Memory B cell (primary cell): ENCODE data around the gene TENM4.

ENCODE experiments used
- ATAC-seq: fragments of 150-1000 bp; cut with Tn5 transposase; 2 replicates; pipeline ENCODE4 v1.10.0; 2021; ENCODE audit warnings: low read depth, mild to moderate bottlenecking, moderate library complexity
- DNase-seq, 2 donors: peaks; one replicate each; pipeline ENCODE4 v3.0.0; 2022; ENCODE audit warnings: low spot score in 2 of 2
- H3K27ac Mint-ChIP-seq: one replicate; pipeline ENCODE4 v1.8.0; 2022; ENCODE audit warnings: mild to moderate bottlenecking, moderate library complexity, mixed read lengths
- H3K27me3 Mint-ChIP-seq: one replicate; pipeline ENCODE4 v1.8.0; 2022; ENCODE audit warnings: mixed read lengths
- H3K36me3 Mint-ChIP-seq: one replicate; pipeline ENCODE4 v1.8.0; 2022; ENCODE audit warnings: mild to moderate bottlenecking, mixed read lengths
- H3K4me1 Mint-ChIP-seq: one replicate; pipeline ENCODE4 v1.8.0; 2022; ENCODE audit warnings: mixed read lengths
- H3K4me3 Mint-ChIP-seq: one replicate; pipeline ENCODE4 v1.8.0; 2022; ENCODE audit warnings: mild to moderate bottlenecking, moderate library complexity, mixed read lengths
- H3K9me3 Mint-ChIP-seq: one replicate; pipeline ENCODE4 v1.8.0; 2022; ENCODE audit warnings: mixed read lengths

Gene TENM4

DNA sequence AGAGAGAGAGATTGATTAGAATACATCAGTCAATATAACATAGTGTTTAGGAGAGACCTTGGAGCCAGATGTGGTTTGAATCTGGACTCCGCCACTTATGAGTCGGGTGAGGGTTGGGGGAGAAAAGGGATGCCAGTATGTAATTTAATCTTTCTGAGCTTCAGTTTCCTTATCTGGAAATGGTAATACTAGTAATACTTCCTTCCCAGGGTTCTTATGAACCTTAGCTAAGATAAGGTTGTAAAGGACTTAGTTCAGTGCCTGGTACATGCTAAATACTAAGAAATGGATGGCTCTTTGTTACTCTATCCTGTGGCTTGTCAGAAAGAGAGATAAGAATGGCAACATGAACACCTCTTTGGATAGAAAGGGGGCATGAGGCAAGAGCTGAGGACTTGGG, 640.1 kb downstream of the TENM4 start:
- H3K4me1 Mint-ChIP-seq, result no peaks in the 10 kb centered on the region
- H3K27ac Mint-ChIP-seq, result no peak overlapping the region
- DNase-seq (no peak), ATAC-seq (no peak)
- H3K27me3 Mint-ChIP-seq, result no peaks in the 10 kb centered on the region
- no peaks in the 10 kb centered on the region for H3K36me3 Mint-ChIP-seq
- H3K4me3 Mint-ChIP-seq, result no peak overlapping the region
- no peaks in the 10 kb centered on the region for H3K9me3 Mint-ChIP-seq

DNA sequence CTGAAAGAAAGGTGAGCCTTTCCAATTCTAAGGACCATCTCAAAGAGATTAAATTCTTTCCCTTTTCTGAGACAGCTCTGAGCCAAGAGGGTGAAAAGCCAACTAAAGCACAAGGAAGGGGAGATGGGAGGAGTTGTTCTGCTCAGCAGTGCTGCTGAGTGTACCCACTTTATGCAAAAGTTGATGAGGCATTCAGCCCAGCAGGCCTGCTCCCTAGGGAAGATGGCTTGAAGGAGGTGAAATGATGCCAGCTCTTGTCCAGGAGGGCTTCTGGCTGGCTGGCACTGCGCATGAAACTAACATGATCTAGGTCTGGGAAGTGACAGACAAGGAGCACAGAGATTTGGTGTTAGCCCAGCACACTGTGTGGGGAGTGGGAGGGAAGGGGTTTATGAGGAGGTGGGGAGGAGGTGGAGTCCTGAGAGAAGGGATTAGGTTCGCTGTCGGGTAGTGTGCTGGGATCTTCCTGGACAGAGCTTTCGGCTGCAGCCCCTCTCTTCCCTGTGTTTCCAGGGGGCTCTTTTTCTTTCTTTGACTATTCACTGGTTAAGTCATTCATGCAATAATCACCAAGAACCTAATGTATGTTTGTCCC, 640.6 kb downstream of the TENM4 start:
- Mint-ChIP-seq H3K27me3 (no peaks in the 10 kb centered on the region), H3K27ac (no peak overlapping the region), H3K4me3 (no peak overlapping the region), H3K36me3 (no peaks in the 10 kb centered on the region), H3K9me3 (no peaks in the 10 kb centered on the region), H3K4me1 (no peaks in the 10 kb centered on the region)
- ATAC-seq, result no peak
- no peak for DNase-seq

DNA sequence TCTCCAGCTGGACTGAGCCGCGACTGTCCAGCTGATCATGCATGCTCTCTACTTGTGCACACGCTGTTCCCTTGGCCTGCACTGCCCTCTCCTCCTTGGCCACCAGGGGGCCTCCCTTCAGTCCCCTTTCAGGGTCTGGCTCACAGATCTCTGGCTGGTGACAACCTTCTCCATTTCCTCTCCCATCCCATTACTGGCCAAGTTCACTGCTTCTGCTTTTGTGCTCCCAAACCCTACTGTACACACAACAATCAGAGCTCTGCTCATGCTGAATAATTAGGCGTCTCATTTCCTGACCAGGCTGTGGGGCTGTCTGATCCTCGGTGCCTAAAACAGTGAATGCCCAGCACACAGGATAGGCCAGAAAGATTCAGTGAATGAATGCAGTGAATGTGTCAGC, 642.2 kb downstream of the TENM4 start:
- no peak overlapping the region for H3K4me3 Mint-ChIP-seq
- ATAC-seq (no peak), DNase-seq (peak in 1 of 2 donors; percentile 12)
- H3K4me1 Mint-ChIP-seq, result no peaks in the 10 kb centered on the region
- H3K27ac Mint-ChIP-seq, result no peak overlapping the region
- no peaks in the 10 kb centered on the region for H3K36me3 Mint-ChIP-seq
- H3K9me3 Mint-ChIP-seq, result no peaks in the 10 kb centered on the region
- peaks cover 4% of the 10 kb centered on the region for H3K27me3 Mint-ChIP-seq

DNA sequence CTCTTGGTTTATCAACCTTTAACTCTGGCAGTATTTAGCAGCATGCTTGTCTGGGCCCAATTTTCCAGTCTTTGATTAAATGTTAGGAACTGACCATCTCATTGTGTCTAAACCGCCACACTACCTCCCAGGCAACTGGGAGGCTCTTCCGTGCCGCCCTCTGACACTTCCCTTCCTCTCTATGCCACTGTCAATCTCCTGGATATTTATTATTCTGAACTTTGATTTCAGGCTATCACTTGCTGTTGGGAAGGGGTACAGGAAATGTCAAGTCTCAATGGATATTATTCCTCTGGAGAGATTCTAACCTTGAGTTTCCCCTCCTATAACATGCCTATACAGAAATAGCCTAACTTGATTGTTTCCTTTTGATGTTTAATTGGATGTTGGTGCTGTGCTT, 643.3 kb downstream of the TENM4 start:
- DNase-seq (no peak), ATAC-seq (no peak)
- Mint-ChIP-seq H3K27ac (no peak overlapping the region), H3K36me3 (no peaks in the 10 kb centered on the region), H3K9me3 (no peaks in the 10 kb centered on the region), H3K27me3 (peaks cover 4% of the 10 kb centered on the region), H3K4me1 (no peaks in the 10 kb centered on the region), H3K4me3 (no peak overlapping the region)

DNA sequence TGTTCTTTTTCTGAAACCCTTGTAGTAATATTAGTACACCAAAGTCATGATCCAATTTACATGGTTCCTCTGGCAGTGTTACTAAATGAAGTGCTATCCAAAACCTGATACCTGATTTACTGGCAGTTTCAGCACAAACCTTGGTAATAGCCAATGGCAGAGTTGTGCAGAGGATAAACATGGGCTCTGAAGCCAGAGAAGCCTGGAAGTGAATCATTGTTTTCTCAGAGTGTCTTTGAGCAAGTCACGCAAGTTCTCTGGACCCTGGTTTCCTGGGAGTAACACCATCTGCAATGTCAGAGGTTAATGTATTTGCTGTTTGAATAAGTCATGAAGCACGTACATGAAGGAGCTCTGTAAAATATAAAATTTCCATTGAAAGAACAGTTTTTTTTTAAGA, 643.9 kb downstream of the TENM4 start:
- Mint-ChIP-seq H3K9me3 (no peaks in the 10 kb centered on the region), H3K4me1 (no peaks in the 10 kb centered on the region), H3K27ac (no peak overlapping the region), H3K36me3 (no peaks in the 10 kb centered on the region), H3K4me3 (no peak overlapping the region), H3K27me3 (peaks cover 4% of the 10 kb centered on the region)
- ATAC-seq, result no peak
- DNase-seq, result no peak

DNA sequence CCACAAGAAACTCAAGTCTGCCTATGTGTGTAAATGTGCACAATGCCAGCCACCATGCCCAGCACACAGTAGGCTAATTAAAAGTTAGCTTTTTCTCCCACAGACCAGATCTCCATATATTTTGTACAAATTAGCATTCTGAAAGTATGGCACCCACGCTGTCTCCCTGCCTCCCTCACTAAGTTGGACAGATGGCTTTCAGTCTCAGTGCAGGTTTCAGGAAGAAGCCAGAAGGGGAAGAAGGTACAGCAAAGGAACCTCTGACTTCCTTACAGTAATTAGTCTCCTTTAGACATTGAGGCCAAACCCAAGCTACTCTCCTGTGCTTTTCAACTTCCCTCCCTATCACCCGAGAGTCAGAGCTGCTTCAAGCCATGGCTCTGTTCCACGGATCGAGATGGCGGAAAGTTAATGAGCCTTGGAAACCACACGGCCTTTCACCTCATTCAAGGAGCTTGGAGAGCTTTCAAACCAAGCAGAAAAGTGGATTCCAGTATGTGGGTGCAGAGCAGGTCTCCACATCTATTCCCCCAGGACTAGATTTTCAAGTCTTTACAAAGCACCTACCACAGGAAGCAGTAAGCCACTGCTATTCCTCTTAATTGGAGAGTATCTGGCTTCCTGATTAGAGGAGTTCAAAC, 645.1 kb downstream of the TENM4 start:
- H3K27me3 Mint-ChIP-seq, result peaks cover 4% of the 10 kb centered on the region
- H3K9me3 Mint-ChIP-seq, result no peaks in the 10 kb centered on the region
- ATAC-seq (no peak), DNase-seq (no peak)
- no peaks in the 10 kb centered on the region for H3K36me3 Mint-ChIP-seq
- no peak overlapping the region for H3K27ac Mint-ChIP-seq
- H3K4me3 Mint-ChIP-seq, result no peak overlapping the region
- H3K4me1 Mint-ChIP-seq, result no peaks in the 10 kb centered on the region

DNA sequence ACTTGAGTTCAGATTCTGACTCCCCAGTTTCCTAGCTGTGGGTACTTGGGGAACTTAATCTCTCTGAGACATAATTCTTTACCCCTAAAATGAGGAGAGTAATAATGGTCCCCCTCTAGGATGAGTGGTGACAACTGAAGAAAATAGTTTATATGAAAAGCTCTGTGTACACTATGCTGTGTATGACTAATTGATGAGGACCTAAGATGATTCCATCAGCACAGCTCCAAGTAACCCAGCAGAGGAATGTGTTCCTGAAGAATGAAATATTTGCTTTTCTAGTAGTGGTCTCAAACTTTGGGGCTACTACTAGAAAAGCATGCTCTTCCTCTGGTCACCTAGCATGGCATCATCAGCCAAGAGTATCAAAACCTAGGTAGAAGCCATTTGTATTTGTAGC, 648.9 kb downstream of the TENM4 start:
- DNase-seq (no peak), ATAC-seq (no peak)
- Mint-ChIP-seq H3K9me3 (no peaks in the 10 kb centered on the region), H3K4me3 (no peak overlapping the region), H3K27ac (no peak overlapping the region), H3K27me3 (peaks cover 4% of the 10 kb centered on the region), H3K36me3 (no peaks in the 10 kb centered on the region), H3K4me1 (no peaks in the 10 kb centered on the region)

DNA sequence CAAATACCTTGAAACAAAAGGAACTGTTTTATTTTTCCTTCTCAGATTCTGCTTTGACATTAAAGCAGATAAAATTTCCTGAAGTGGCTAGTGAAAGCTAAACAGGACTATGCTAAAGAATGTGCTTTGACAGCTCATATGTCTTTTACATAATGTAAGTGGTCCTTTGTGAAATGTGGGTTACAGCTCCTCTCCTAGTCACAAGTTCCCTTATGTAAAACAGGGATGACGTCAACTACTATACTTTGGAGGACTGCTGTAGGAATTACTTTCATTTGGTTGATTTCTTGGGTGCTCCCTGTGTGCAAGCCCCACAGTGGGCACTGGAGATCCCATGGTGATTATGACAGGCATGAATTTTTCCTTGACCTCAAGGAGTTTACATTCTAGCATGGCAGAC, 649.6 kb downstream of the TENM4 start:
- DNase-seq (no peak), ATAC-seq (no peak)
- Mint-ChIP-seq H3K9me3 (no peaks in the 10 kb centered on the region), H3K4me3 (no peak overlapping the region), H3K27ac (no peak overlapping the region), H3K27me3 (peaks cover 4% of the 10 kb centered on the region), H3K4me1 (no peaks in the 10 kb centered on the region), H3K36me3 (no peaks in the 10 kb centered on the region)

DNA sequence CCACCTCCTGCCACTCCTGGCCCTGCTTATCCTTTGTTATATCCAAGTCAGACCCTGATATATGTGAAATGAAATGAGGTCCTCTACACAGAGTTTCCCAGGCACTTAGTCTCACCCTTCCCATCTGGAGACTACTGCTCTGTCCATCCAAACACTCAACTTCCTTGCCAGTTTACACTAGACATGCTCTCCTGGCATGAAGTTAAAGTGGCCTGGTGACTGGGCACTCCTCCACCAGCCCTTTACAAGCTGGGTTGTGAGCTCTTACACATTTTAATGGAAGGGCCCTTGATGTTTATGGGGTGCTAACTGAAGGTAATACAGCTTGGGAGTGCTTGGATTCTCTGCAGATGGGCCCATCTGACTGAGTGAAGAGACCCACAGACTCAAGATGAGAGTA, 650.0 kb downstream of the TENM4 start:
- no peak for DNase-seq

DNA sequence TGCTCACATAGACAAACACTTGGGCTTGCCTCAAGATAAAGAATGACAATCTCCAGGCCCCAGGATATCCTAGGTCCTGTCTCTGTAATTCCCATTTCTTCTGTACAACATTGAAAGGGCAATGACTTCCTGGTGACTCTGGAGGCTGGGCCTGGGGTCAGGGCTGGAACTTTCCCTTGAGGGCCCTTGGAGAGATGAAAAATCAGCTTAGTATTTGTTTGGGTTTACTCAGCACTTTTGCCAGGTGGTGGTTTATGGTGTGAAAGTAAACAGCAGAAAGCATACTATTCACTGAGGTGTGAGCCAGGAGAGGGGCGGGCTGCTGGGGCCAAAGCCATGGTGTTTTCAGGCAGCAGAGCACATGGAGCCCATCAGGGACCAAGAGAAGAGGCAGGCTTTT, 651.5 kb downstream of the TENM4 start:
- H3K9me3 Mint-ChIP-seq, result no peaks in the 10 kb centered on the region
- no peak overlapping the region for H3K4me3 Mint-ChIP-seq
- H3K36me3 Mint-ChIP-seq, result no peaks in the 10 kb centered on the region
- no peak for DNase-seq
- ATAC-seq, result no peak
- peaks cover 8% of the 10 kb centered on the region for H3K27me3 Mint-ChIP-seq
- no peaks in the 10 kb centered on the region for H3K4me1 Mint-ChIP-seq
- H3K27ac Mint-ChIP-seq, result no peak overlapping the region

More for the DNA sequence above, 650.0 kb downstream of the TENM4 start:
- Mint-ChIP-seq H3K27me3 (peaks cover 4% of the 10 kb centered on the region), H3K9me3 (no peaks in the 10 kb centered on the region), H3K36me3 (no peaks in the 10 kb centered on the region), H3K27ac (no peak overlapping the region), H3K4me1 (no peaks in the 10 kb centered on the region), H3K4me3 (no peak overlapping the region)
- ATAC-seq, result no peak

DNA sequence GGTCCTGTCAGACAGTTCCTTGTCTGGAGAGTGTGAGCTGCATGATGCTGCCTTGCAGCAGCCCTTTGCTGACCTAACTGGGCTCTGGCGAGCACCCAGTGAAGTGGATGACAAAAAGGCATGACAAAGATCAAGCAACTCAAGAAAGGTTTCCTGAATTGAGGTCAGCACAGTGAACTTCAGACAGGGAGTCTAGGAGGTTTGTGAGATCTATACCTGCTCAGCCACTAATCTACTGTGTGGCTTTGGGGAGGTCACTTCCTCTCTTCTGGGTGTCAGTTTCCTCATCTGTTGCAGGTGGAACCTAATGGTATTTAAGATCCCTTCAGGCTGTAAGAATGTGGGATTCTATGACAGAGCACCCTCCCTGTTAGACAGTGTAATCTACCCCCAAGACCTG, 652.3 kb downstream of the TENM4 start:
- ATAC-seq (no peak), DNase-seq (no peak)
- Mint-ChIP-seq H3K36me3 (no peaks in the 10 kb centered on the region), H3K4me1 (no peaks in the 10 kb centered on the region), H3K4me3 (no peak overlapping the region), H3K27ac (no peak overlapping the region), H3K27me3 (peaks cover 3% of the 10 kb centered on the region), H3K9me3 (no peaks in the 10 kb centered on the region)

DNA sequence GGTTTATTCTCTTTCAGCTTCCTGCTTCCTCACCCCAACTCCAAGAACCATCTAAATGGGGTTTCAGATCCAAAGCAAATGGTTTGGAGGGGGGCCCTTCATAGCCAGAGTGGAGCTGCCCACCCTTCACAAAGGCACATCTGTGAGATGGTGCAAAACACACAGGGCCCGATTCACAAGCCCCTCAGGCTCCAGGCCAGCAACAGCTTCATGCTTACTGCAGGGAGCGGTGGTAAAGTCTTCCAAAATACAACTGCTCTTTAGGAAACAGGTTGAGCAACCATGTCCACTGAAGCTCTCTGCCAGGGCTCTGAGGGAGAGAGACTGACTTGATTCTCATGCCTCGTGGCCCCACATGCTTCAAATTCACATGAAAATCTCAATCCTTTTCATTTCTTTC, 653.1 kb downstream of the TENM4 start:
- no peak for DNase-seq
- no peaks in the 10 kb centered on the region for H3K9me3 Mint-ChIP-seq
- ATAC-seq, result no peak
- peaks cover 5% of the 10 kb centered on the region for H3K27me3 Mint-ChIP-seq
- no peaks in the 10 kb centered on the region for H3K4me1 Mint-ChIP-seq
- H3K36me3 Mint-ChIP-seq, result no peaks in the 10 kb centered on the region
- H3K4me3 Mint-ChIP-seq, result no peak overlapping the region
- H3K27ac Mint-ChIP-seq, result no peak overlapping the region

DNA sequence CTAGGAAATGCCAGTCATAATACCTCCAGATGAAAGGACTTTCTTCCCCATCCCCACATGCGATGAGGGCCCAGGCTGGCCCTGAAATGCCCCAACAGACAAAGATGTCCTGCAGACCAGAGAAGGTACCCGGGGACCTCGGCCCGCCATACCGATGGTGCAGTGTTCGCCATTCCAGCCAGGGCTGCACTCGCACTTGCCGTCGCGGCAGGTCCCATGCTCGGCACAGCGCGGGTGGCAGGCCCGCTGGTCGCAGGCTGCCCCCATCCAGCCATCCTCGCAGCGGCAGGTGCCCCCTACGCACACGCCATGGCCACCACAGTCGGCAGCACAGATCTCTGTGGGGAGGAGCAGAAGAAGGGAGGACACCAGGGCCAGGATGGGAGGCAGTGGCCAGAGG, 654.1 kb downstream of the TENM4 start:
- peaks cover 5% of the 10 kb centered on the region for H3K27me3 Mint-ChIP-seq
- H3K27ac Mint-ChIP-seq, result no peak overlapping the region
- H3K4me1 Mint-ChIP-seq, result no peaks in the 10 kb centered on the region
- H3K36me3 Mint-ChIP-seq, result no peaks in the 10 kb centered on the region
- H3K4me3 Mint-ChIP-seq, result no peak overlapping the region
- no peaks in the 10 kb centered on the region for H3K9me3 Mint-ChIP-seq
- no peak for DNase-seq
- no peak for ATAC-seq

DNA sequence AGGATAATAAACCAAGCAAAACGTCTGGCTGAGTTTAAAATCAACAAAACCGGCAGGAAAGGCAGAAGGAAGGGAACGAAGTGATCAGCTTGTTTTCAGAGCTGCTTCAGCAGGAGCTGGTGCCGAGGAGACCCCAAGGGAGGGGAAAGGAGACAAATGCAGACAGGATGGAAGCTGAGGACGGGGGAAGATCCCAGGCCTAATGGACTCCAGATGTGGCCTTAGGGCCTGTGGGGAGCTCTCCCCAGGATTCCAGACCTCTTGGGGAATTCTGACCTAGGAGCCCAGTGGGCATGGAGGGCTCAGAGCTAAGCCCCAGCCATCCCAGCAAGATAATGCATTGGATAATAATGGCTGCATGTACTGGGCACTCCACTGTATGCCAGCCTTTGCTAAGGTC, 654.7 kb downstream of the TENM4 start:
- Mint-ChIP-seq H3K4me1 (no peaks in the 10 kb centered on the region), H3K27me3 (peaks cover 5% of the 10 kb centered on the region), H3K27ac (no peak overlapping the region), H3K9me3 (no peaks in the 10 kb centered on the region), H3K36me3 (no peaks in the 10 kb centered on the region), H3K4me3 (no peak overlapping the region)
- ATAC-seq (no peak), DNase-seq (no peak)

DNA sequence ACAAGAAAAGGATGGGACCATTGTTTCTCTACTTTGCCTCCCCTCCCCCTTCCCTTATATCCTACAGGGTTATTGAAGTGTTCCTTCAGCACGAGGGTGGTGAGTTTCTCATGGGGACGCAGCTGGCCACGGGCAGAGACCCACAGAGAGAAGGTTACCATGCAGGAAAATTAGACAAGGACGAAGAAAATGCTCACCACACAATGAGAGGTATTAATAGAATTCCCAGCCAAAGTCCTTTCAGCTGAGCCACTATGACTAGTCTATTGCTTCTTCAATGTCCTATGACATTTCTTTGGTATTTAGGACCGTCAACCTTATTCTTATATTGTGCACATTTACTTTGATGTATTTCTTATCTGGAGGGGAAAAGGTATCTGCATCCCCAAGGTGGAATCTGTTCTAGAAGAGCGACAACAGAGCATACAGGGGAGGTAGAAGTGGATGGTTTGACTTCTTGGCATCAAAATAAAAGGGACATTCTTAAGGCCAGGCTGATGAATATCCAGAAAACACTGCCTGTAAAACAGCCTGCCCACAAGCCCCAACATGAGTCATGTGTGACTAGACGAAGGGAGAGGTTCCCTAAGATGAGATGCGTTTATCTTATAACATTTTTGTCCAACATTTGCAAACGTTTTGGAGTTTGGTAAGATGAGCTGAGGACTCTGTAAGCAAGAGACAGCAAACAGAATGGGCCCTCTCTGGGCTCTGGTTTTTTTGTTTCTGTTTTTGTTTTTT, 656.3 kb downstream of the TENM4 start:
- Mint-ChIP-seq H3K27ac (no peak overlapping the region), H3K4me1 (no peaks in the 10 kb centered on the region), H3K4me3 (no peak overlapping the region), H3K27me3 (peaks cover 5% of the 10 kb centered on the region), H3K9me3 (no peaks in the 10 kb centered on the region), H3K36me3 (no peaks in the 10 kb centered on the region)
- ATAC-seq, result no peak
- no peak for DNase-seq
